ENCODE data around the gene UBAP2L. TPM values are rescaled to one million over a fixed set of nuclear protein-coding genes. Genes with fewer than 3 reads are reported as not detected.

UBAP2L gene
- total and polyA plus RNA-seq, 4 donors = 67.3 to 147 (median 105) TPM

- Histone ChIP-seq H3K27me3 (ENCODE audit: control insufficient read depth in 3 of 3, insufficient read depth in 3 of 3, low read length in 2 of 3) (no peaks in the 10 kb centered on the region), H3K9me3 (ENCODE audit: control insufficient read depth in 4 of 4, insufficient read depth in 3 of 4, low read length in 3 of 4) (no peaks in the 10 kb centered on the region), H3K9ac (ENCODE audit: insufficient read depth in 1 of 2, low read length in 2 of 2) (no peak overlapping the region), H3K27ac (ENCODE audit: low read depth in 1 of 2, low read length in 1 of 2) (peak overlapping the region in 1 of 2 donors; percentile 5), H3K36me3 (ENCODE audit: control insufficient read depth in 4 of 4, insufficient read depth in 4 of 4, low read length in 4 of 4) (peaks cover 0 to 18% (median 11%) of the 10 kb centered on the region in 4 donors), H3K4me3 (no peak overlapping the region), H3K4me1 (ENCODE audit: control insufficient read depth in 5 of 5, insufficient read depth in 5 of 5, low read length in 5 of 5) (peaks cover 3 to 41% (median 13%) of the 10 kb centered on the region in 5 donors)
- ATAC-seq (ENCODE audit: insufficient read depth, low FRiP score) = no peak
- no peak for TF ChIP-seq CTCF (IDR thresholded peaks at IDR 0.05; ENCODE audit: control extremely low read depth, extremely low read depth)
- no peak for DNase-seq
- 65 to 77% methylated on average over 10 of the region's 10 CpGs for whole genome bisulfite sequencing, 2 donors
These were observed 41.6 kb upstream of the UBAP2L start for GRCh38 chr1:154178911-154179811.

DNA sequence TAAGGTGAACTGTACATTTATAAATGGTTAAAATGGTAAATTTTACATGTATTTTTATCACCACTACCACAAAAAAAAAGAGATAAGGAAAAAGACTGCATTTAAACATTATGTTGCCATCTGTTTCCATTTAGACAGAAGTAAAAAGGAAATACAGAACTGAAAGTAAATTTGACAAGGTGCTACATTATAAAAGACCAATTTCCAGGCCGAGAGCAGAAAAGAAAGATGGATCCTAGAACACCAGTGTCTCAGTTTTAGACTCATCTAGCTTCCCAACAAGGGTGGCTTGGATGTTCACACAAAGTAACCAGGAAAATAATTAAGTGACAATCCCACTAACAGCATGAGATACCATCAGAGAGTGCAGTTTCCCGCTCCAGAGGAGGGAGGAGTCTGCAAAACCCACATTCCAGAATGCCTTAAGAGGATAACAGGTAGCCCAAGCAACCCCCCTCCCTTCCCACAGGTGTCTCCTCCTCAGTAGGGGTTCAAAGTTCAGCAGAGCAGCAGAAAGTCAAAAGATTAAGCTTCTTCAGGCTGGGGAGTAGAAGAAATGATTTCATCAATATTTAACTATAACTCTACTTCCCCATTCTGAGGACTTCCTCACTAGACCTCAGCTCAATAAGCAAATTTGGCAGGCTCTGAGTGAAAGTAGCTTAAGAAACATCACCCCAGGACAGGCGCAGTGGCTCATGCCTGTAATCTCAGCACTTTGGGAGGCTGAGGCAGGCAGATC lies 40.6 kb upstream of the UBAP2L start:
- no peak for TF ChIP-seq CTCF (IDR thresholded peaks at IDR 0.05; ENCODE audit: control extremely low read depth, extremely low read depth)
- WGBS, 2 donors = 38 to 52% methylated on average over 3 of the region's 3 CpGs
- Histone ChIP-seq H3K9me3 (ENCODE audit: control insufficient read depth in 4 of 4, insufficient read depth in 3 of 4, low read length in 3 of 4) (no peaks in the 10 kb centered on the region), H3K4me3 (no peak overlapping the region), H3K4me1 (ENCODE audit: control insufficient read depth in 5 of 5, insufficient read depth in 5 of 5, low read length in 5 of 5) (peaks cover 3 to 41% (median 13%) of the 10 kb centered on the region in 5 donors), H3K27me3 (ENCODE audit: control insufficient read depth in 3 of 3, insufficient read depth in 3 of 3, low read length in 2 of 3) (no peaks in the 10 kb centered on the region), H3K9ac (ENCODE audit: insufficient read depth in 1 of 2, low read length in 2 of 2) (no peak overlapping the region), H3K36me3 (ENCODE audit: control insufficient read depth in 4 of 4, insufficient read depth in 4 of 4, low read length in 4 of 4) (peaks cover 0 to 13% (median 11%) of the 10 kb centered on the region in 4 donors), H3K27ac (ENCODE audit: low read depth in 1 of 2, low read length in 1 of 2) (peak overlapping the region in 1 of 2 donors; percentile 60)
- no peak for ATAC-seq (ENCODE audit: insufficient read depth, low FRiP score)
- no peak for DNase-seq

DNA sequence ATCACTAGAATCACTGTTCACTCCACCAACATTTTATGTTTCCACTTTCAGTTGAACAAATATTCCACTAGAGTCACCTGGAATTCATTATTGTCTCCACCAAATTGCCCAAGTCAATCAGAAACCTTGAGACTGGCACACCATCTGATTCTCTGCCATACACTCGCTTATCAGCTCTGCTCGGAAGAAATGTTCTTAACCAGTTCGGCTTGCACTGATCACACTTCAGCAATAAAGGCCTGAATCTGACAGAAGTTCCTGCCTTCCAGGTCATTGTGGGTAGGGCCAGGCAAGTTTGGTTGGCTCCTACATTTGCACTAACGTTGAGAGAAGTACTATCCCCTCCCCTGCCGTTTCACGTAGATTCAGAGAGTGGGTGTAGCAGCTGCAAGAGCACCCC lies 38.8 kb upstream of the UBAP2L start:
- DNase-seq (no peak), ATAC-seq (ENCODE audit: insufficient read depth, low FRiP score) (no peak)
- peak overlapping the region; percentile 81 for H3K4me3 ChIP-seq
- 0% methylated on average over 6 of the region's 6 CpGs for WGBS, 2 donors
- H3K9me3 ChIP-seq (ENCODE audit: control insufficient read depth in 4 of 4, insufficient read depth in 3 of 4, low read length in 3 of 4) = no peaks in the 10 kb centered on the region
- H3K27ac ChIP-seq (ENCODE audit: low read depth in 1 of 2, low read length in 1 of 2) = peak overlapping the region; percentile 91 to 95
- no peak for TF ChIP-seq CTCF (IDR thresholded peaks at IDR 0.05; ENCODE audit: control extremely low read depth, extremely low read depth)
- H3K27me3 ChIP-seq (ENCODE audit: control insufficient read depth in 3 of 3, insufficient read depth in 3 of 3, low read length in 2 of 3) = no peaks in the 10 kb centered on the region
- H3K36me3 ChIP-seq (ENCODE audit: control insufficient read depth in 4 of 4, insufficient read depth in 4 of 4, low read length in 4 of 4) = peaks cover 0 to 10% (median 4%) of the 10 kb centered on the region in 4 donors
- peak overlapping the region; percentile 57 to 79 for H3K9ac ChIP-seq (ENCODE audit: insufficient read depth in 1 of 2, low read length in 2 of 2)
- H3K4me1 ChIP-seq (ENCODE audit: control insufficient read depth in 5 of 5, insufficient read depth in 5 of 5, low read length in 5 of 5) = peaks cover 3 to 37% (median 10%) of the 10 kb centered on the region in 5 donors

Data from lung (tissue), 12 donors.